ENCODE measurements around the gene VPS51. TPM values are rescaled to one million over a fixed set of nuclear protein-coding genes. Genes with fewer than 3 reads are reported as not detected.
A peak's percentile ranks its signal among the peaks of the same experiment; 100 is the strongest.

VPS51 gene
- total and polyA plus RNA-seq, 9 of the 15 experiments (the other 6 are each of a cell fraction or from before 2014, with no cell fraction given): 1.8 to 143 (median 46.8) TPM

DNA sequence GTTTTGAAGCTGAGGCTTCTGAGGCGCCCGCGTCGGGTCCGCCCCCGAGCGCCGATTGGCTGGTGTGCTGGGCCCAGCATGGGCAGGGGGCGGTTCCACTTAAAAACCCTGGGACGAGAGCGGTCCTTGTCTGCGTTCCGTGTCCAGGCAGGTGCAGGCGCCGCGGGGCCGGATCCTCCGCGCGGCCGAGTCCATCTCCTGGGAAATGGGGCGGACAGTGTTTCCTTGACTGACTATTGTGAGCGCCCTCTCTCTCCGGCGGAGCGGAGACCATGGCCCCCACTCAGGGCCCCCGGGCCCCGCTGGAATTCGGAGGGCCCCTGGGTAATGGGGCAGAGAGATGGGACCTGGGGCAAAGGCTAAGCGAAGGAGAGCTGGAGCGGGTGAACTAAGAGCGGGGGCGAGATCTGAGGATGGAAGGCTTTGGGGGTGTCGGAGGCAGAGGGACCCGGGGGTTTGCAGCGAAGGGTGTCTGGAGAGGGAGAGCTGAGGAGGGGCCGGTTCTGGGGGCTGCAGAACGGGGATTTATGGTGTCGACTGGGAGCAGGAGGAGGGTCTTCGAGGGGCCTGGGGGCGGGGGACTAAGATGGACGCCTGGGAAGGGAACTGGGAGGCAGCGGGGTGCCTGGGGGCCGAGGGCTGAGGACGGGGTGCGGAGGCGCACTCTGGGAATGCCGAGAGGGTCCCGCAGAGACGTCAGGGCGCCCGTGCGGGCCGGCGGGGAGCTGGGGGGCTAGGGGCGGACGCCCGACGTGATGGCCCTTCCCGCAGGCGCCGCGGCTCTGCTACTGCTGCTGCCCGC lies 15.9 kb downstream of the VPS51 start, which contains the start of gene TM7SF2 (continued):
- TF ChIP-seq ZBTB9 (CRISPR knock-in tag; IDR thresholded peaks at IDR 0.05): 0 out of 2 replicates have a peak, but pooled peaks have one; percentile 15
- TF ChIP-seq MBD2 (IDR thresholded peaks at IDR 0.05; ENCODE audit: borderline replicate concordance, low read depth): no peak
- TF ChIP-seq TCF7 (IDR thresholded peaks at IDR 0.05; ENCODE audit: borderline replicate concordance): no peak
- TF ChIP-seq, protein P1, sequence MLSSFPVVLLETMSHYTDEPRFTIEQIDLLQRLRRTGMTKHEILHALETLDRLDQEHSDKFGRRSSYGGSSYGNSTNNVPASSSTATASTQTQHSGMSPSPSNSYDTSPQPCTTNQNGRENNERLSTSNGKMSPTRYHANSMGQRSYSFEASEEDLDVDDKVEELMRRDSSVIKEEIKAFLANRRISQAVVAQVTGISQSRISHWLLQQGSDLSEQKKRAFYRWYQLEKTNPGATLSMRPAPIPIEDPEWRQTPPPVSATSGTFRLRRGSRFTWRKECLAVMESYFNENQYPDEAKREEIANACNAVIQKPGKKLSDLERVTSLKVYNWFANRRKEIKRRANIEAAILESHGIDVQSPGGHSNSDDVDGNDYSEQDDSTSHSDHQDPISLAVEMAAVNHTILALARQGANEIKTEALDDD (IDR thresholded peaks at IDR 0.05): no peak
- TF ChIP-seq, protein P2, sequence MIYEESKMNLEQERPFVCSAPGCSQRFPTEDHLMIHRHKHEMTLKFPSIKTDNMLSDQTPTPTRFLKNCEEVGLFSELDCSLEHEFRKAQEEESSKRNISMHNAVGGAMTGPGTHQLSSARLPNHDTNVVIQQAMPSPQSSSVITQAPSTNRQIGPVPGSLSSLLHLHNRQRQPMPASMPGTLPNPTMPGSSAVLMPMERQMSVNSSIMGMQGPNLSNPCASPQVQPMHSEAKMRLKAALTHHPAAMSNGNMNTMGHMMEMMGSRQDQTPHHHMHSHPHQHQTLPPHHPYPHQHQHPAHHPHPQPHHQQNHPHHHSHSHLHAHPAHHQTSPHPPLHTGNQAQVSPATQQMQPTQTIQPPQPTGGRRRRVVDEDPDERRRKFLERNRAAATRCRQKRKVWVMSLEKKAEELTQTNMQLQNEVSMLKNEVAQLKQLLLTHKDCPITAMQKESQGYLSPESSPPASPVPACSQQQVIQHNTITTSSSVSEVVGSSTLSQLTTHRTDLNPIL (CRISPR knock-in tag; IDR thresholded peaks at IDR 0.05): no peak
- no peak for TF ChIP-seq PHB (CRISPR knock-in tag; IDR thresholded peaks at IDR 0.05)
- no peak for TF ChIP-seq ZNF212 (CRISPR knock-in tag; IDR thresholded peaks at IDR 0.05)
- no peak for TF ChIP-seq ZNF644 (tag; IDR thresholded peaks at IDR 0.05; ENCODE audit: low read depth)
- no peak for TF ChIP-seq YBX1 (IDR thresholded peaks at IDR 0.05)
- peak; percentile 92 for TF ChIP-seq NFYB (IDR thresholded peaks at IDR 0.05; ENCODE audit: extremely low read depth, insufficient read length)
- no peak for TF ChIP-seq ZNF134 (CRISPR knock-in tag; conservative IDR thresholded peaks at IDR 0.05)
- TF ChIP-seq, protein P3, sequence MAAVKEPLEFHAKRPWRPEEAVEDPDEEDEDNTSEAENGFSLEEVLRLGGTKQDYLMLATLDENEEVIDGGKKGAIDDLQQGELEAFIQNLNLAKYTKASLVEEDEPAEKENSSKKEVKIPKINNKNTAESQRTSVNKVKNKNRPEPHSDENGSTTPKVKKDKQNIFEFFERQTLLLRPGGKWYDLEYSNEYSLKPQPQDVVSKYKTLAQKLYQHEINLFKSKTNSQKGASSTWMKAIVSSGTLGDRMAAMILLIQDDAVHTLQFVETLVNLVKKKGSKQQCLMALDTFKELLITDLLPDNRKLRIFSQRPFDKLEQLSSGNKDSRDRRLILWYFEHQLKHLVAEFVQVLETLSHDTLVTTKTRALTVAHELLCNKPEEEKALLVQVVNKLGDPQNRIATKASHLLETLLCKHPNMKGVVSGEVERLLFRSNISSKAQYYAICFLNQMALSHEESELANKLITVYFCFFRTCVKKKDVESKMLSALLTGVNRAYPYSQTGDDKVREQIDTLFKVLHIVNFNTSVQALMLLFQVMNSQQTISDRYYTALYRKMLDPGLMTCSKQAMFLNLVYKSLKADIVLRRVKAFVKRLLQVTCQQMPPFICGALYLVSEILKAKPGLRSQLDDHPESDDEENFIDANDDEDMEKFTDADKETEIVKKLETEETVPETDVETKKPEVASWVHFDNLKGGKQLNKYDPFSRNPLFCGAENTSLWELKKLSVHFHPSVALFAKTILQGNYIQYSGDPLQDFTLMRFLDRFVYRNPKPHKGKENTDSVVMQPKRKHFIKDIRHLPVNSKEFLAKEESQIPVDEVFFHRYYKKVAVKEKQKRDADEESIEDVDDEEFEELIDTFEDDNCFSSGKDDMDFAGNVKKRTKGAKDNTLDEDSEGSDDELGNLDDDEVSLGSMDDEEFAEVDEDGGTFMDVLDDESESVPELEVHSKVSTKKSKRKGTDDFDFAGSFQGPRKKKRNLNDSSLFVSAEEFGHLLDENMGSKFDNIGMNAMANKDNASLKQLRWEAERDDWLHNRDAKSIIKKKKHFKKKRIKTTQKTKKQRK (IDR thresholded peaks at IDR 0.05; ENCODE audit: borderline replicate concordance, low read depth, low read length): no peak
- no peak for TF ChIP-seq HDAC6 (IDR thresholded peaks at IDR 0.05; ENCODE audit: low read depth, low read length)
- no peak for TF ChIP-seq TRIM24 (IDR thresholded peaks at IDR 0.05)
- TF ChIP-seq SIRT6 (IDR thresholded peaks at IDR 0.05; ENCODE audit: low read depth, low read length): no peak
- TF ChIP-seq TEAD4 (IDR thresholded peaks at IDR 0.05; ENCODE audit: low read length): no peak
- no peak for TF ChIP-seq TEAD4 (CRISPR knock-in tag; IDR thresholded peaks at IDR 0.05; ENCODE audit: borderline replicate concordance)
- TF ChIP-seq KDM1A (IDR thresholded peaks at IDR 0.05): no peak
- no peak for TF ChIP-seq MCM5 (IDR thresholded peaks at IDR 0.05; ENCODE audit: low read depth)
- no peak for TF ChIP-seq KLF16 (IDR thresholded peaks at IDR 0.05)
- no peak; the same call in 1 of the 2 replicates for TF ChIP-seq VEZF1 (CRISPR knock-in tag; IDR thresholded peaks at IDR 0.05)
- TF ChIP-seq LCOR (CRISPR knock-in tag; IDR thresholded peaks at IDR 0.05): no peak

Measured in K562 (cell line).